ENCODE data around the gene MT1A. TPM values are rescaled to one million over a fixed set of nuclear protein-coding genes. Genes with fewer than 3 reads are reported as not detected.
A peak's percentile ranks its signal among the peaks of the same experiment; 100 is the strongest.

Gene MT1A
- total RNA-seq, 4 donors from 2014 or later = 18.8 to 365 (median 93.3) TPM; not detected in 1

DNA sequence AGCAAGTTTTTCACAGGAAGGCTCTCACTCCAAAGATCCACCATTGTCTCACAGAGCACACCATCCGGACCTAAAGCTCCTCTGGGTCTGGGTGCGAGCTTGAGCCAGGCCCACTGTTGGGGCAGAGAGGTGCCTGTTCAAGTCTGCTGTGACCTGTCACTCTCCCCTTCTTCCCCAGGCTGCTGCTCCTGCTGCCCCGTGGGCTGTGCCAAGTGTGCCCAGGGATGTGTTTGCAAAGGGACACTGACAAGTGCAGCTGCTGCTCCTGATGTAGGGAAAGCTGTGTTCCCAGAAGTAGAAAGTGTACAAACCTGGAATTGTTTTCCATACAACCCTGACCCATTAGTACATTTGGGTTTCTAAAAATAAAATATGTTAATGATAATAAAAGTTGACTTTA lies 39.0 kb downstream of the MT1A start:
- Histone ChIP-seq H3K27ac (no peak overlapping the region), H3K36me3 (no peaks in the 10 kb centered on the region), H3K27me3 (peaks cover 0 to 40% of the 10 kb centered on the region in 2 donors), H3K4me1 (peaks cover 0 to 16% (median 5%) of the 10 kb centered on the region in 4 donors), H3K9me3 (no peaks in the 10 kb centered on the region), H3K4me3 (no peak overlapping the region)
- TF ChIP-seq, protein P1, sequence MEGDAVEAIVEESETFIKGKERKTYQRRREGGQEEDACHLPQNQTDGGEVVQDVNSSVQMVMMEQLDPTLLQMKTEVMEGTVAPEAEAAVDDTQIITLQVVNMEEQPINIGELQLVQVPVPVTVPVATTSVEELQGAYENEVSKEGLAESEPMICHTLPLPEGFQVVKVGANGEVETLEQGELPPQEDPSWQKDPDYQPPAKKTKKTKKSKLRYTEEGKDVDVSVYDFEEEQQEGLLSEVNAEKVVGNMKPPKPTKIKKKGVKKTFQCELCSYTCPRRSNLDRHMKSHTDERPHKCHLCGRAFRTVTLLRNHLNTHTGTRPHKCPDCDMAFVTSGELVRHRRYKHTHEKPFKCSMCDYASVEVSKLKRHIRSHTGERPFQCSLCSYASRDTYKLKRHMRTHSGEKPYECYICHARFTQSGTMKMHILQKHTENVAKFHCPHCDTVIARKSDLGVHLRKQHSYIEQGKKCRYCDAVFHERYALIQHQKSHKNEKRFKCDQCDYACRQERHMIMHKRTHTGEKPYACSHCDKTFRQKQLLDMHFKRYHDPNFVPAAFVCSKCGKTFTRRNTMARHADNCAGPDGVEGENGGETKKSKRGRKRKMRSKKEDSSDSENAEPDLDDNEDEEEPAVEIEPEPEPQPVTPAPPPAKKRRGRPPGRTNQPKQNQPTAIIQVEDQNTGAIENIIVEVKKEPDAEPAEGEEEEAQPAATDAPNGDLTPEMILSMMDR (IDR thresholded peaks at IDR 0.05) = no peak
- TF ChIP-seq EP300 (IDR thresholded peaks at IDR 0.05) = no peak
- WGBS, 2 donors = 76 to 81% methylated on average over 3 of the region's 3 CpGs
- DNase-seq (ENCODE audit: low spot score in 2 of 2) = no peak

DNA sequence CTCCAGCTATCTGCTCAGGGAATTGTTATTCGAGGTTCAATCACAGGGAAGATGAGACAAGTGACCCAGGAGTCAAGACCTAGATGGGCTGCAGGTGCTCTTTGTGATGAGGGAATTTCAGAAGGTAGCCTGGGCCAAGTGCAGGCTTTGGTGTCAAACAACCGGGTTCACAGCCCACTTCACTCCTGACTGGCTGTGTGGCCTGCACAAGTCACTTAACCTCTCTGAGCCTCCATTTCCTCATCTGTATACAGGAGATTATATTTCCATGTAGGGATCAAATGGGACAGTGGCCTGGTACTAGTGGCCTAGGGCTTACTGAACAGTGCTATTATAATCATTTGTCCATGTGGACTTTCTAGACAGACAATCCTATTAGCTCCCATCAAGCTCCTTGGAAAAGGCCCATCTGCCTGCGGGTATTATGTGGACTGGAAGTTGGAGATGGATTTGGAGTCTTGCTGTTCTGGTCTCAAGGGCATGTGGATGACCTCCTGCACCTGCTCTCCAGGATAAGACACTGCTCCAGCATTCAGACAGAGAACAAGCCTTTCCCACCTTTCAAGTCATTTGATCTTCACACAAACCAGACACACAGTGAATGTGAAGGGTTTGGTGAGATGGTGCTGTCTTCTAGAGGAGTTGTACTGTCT lies 40.7 kb downstream of the MT1A start:
- TF ChIP-seq, protein P1 (IDR thresholded peaks at IDR 0.05) = no peak
- no peak for TF ChIP-seq EP300 (IDR thresholded peaks at IDR 0.05)
- no peak for TF ChIP-seq POLR2A (IDR thresholded peaks at IDR 0.05)
- Histone ChIP-seq H3K27me3 (peaks cover 0 to 22% of the 10 kb centered on the region in 2 donors), H3K27ac (no peak overlapping the region), H3K9me3 (no peaks in the 10 kb centered on the region), H3K36me3 (no peaks in the 10 kb centered on the region), H3K4me3 (no peak overlapping the region), H3K4me1 (peaks cover 0 to 34% (median 10%) of the 10 kb centered on the region in 4 donors)
- WGBS, 2 donors = 93% methylated on average over 3 of the region's 3 CpGs
- DNase-seq (ENCODE audit: low spot score in 2 of 2) = no peak

DNA sequence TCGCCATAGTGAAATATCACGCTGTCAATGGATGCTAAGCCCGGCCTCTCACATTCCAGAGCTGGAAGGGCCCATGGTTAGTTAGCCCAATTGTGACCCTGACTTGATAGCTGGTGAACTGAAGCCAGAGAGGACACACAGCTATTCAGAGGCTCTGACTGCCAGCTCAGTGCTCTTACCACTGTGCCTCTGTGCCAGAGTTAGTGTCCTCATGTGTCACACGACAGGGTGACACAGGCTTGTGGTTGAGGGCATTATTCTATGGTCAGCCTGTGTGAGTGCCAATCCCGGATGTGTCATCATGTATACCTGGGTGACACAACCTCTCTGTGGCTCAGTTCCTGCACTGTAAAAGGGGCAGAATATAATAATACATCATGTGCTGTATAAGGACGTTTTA lies 41.4 kb downstream of the MT1A start:
- H3K36me3 ChIP-seq = no peaks in the 10 kb centered on the region
- 52 to 64% methylated on average over 6 of the region's 6 CpGs for WGBS, 2 donors
- peaks cover 0 to 40% (median 10%) of the 10 kb centered on the region in 4 donors for H3K4me1 ChIP-seq
- no peaks in the 10 kb centered on the region for H3K9me3 ChIP-seq
- no peak overlapping the region for H3K4me3 ChIP-seq
- TF ChIP-seq POLR2A (IDR thresholded peaks at IDR 0.05) (no peak), EP300 (IDR thresholded peaks at IDR 0.05) (no peak)
- TF ChIP-seq, protein P1 (IDR thresholded peaks at IDR 0.05) = no peak
- peaks cover 0 to 19% of the 10 kb centered on the region in 2 donors for H3K27me3 ChIP-seq
- H3K27ac ChIP-seq = no peak overlapping the region
- DNase-seq (ENCODE audit: low spot score in 2 of 2) = no peak

DNA sequence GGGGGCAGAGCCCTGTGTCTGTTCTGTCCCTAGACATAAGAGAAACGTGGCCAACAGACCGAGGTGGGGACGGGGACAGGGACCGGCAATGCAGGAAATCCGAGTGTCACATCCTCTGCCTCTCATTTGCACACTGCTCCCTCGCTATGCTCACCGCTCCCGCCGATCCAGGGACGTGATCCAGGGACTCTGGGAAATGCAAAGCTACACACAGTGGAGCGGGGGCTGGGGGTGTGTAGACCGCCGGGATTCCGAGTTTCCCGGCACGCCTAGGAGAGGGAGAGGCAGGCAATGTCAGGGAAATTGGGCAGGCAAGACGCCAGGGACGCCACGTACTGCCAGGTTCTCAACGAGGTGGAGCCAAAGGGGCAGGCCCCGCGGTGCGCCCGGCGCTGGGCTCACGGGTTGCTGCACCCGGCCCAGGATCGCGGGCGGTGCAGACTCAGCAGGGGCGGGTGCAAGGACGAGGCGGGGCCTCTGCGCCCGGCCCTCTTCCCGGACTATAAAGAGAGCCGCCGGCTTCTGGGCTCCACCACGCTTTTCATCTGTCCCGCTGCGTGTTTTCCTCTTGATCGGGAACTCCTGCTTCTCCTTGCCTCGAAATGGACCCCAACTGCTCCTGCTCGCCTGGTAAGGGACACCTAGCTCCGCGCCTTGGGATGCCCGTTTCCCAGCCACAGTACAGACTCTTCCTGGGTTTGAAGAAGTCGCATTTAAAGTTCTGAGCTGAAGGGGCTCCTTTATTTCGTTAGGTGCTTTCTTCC lies 43.7 kb downstream of the MT1A start, which contains the start of gene MT1X:
Gene MT1X, plus strand, starts transcription at position 532 of the 764 bp plus-strand sequence. Its CDS starts 71 bp downstream, at position 603.
- TF ChIP-seq POLR2A (IDR thresholded peaks at IDR 0.05) (peak; percentile 94), EP300 (IDR thresholded peaks at IDR 0.05) (peak; percentile 77 to 99)
- TF ChIP-seq, protein P1 (IDR thresholded peaks at IDR 0.05) = peak in 1 of 5 experiments; percentile 24
- H3K36me3 ChIP-seq = peaks cover 0 to 16% (median 0%) of the 10 kb centered on the region in 3 donors
- DNase-seq (ENCODE audit: low spot score in 2 of 2) = peak; percentile 87 to 88
- peak within 1 kb of the TSS; percentile 33 to 74 (median 58) for H3K4me3 ChIP-seq
- H3K4me1 ChIP-seq = peaks cover 0 to 33% (median 5%) of the 10 kb centered on the region in 4 donors
- peak within 1 kb of the TSS; percentile 15 to 87 (median 78) for H3K27ac ChIP-seq
- WGBS, 2 donors = 1 to 2% methylated on average over 47 to 49 of the region's 49 CpGs
- H3K9me3 ChIP-seq = peaks cover 0 to 6% (median 0%) of the 10 kb centered on the region in 4 donors
- H3K27me3 ChIP-seq = no peaks in the 10 kb centered on the region

All from tibial nerve (tissue), 4 donors.